SH-SY5Y (cell line): ENCODE results near the gene MYO5C.

Source experiments
- GATA2 ChIP-seq: IDR thresholded peaks from 2 replicates; pipeline ENCODE4 v1.6.1; 2011; ENCODE audit warnings: mild to moderate bottlenecking, low read depth, low read length
- GATA3 ChIP-seq: IDR thresholded peaks from 2 replicates; pipeline ENCODE4 v1.6.1; 2011; ENCODE audit warnings: low read depth, mild to moderate bottlenecking, low read length, moderate library complexity

Gene MYO5C

DNA sequence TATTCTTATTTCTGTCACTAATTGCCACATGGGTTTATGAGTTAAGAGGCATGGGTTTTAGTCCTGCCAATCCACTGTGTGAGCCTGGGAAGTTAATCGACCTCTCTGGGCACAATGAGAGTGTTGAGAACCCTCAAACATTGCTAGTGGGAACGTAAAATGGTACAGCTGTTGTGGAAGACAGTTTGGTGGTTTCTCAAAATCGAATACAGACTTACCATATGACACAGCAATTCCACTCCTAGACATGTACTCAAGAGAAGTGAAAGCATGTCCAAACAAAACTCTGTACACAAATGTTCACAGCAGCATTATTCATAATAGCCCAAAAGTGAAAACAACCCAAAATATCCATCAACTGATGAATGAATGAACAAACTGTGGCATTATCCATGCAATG is 98.7 kb downstream of the MYO5C start:
- TF ChIP-seq GATA2 (no peak), GATA3 (no peak)

DNA sequence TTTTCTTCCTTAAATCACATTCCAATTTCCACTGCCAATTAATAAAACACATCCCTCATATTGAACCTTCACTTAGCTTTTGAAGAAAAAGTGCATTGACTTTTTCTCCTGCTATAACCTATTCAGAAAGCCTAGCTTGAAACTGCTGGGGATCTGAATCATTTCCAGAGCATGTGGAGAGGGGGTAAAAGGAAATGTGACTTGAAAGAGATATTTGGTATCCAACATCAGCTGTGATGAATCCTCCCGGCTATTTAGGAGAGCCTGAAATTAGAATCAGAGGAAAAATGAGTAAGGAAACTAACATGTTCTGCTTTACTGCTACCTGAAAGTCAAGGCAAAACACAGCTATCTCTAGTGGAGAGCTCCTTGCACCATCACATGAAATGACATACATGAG is 101.8 kb downstream of the MYO5C start:
- TF ChIP-seq GATA2 (no peak), GATA3 (no peak)

DNA sequence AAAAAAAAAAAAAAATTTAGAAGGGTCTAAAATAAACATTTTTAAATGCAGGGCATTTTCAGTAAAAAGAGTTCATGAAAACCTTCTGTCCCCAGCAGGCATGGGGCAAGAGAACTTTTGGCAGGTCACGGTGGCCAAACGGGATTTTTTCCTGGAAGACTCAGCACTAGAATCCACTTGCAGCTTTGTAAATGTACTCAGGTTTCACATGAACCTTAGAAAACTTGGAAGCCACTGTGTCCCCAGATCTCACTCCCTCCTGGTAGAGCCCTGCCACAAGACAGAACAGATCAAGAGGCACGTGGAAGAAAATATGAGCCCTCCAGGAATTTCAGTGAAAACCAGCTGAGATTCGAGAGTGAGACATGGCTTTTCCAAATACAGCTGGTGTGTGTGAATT is 102.3 kb downstream of the MYO5C start:
- TF ChIP-seq GATA2: no peak
- no peak for TF ChIP-seq GATA3

DNA sequence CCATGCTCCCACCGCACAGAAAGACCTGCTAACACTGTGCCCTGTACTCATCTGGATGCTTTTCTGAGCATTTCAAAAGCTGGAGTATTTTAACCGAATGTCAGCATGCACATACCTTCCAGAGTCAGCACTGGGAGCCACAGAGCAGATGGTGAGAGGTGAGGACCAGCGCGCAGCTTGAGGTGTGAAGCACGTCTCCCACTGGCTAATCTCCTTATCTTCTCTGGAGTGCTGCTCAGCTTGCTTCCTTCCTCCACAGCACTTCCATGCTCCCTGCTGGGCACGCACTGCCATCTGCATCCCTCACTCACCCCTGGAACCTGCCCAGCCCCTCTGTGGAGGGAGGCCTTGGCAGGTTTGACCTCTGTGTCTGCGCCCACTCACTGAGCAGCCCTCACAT is 104.4 kb downstream of the MYO5C start, which contains the start of gene GNB5:
TSS of gene GNB5 (minus strand) at position 186 of the 400 bp plus-strand sequence. CDS start 6,716 bp downstream, outside the sequence.
- TF ChIP-seq GATA2: no peak
- no peak for TF ChIP-seq GATA3

DNA sequence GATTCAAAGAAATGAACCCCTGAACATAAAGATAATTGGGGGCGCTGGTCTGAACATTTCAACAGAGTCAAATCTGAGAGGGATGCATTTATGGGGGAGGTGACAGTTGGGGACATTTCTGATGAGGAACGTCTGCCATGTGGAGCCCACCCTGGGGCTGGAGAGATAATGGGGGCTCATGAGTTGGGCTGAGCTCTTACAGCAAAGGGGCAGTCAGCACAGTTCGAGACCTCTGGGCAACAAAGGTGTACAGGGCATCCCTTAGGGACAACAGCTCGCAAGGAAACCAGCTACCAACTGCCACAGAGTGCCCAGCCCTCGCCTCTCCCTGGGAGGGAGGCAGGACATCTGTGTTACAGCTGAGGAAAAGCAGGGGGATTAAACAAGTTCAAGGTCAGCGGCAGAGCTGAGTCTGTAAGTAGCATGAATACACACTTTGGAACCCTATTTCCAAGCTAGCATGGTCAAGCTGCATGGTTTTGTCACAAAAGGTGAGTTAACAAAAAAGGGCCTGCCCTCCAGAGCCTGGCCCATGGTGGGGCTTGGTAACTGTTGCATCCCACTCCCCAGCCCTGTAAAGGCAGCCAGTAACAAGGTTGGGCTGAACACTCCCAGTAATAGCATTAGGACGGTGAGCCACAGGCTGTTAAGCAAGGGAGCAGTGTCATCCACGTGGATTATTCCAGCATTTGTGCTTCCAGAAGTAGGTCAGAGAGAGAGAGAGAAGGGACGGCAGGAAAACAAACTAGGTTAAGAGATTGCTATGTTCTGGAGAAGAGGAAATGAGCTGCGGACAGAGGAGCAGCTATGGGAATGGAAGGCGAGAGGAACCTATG is 108.7 kb downstream of the MYO5C start:
- TF ChIP-seq GATA2: no peak
- TF ChIP-seq GATA3: no peak

DNA sequence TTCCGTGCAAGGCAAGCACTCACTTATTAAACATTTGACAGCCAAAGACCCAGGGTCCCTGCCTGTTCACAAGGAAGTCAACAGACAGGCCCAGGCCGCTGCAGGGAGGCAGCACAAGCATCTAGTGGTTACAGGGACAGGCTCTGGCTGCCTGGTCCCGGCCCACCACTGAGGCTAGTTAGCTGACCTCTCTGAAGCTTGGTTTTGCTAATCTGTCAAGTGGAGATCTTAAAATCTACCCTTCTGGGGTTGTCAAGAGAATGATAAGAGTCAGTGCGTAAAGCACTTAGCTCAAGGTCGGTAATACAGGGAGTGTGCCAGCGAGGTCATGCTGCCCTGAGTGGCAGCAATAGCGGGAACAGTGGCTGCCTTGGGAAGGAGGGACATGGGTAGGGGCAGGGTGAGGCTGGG is 110.4 kb downstream of the MYO5C start:
- TF ChIP-seq GATA2 (no peak), GATA3 (no peak)

DNA sequence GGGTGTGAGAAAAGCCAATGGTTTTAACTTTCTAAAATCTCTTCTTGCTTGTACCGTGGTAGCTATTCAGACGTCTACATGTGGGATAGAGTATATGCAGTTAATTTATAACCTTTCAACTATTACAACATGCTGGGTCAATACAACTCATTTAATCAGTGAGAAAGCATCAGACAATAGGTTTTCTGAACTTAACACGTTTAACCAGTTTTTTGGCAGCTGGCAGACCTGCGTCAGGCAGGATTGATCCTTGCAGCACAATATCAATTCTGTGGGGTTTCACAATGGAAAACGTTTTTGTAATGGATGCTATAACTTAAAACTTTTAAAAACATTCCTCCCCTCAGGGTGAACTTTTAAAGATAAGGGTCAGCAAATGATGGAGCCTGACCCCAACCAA is 110.9 kb downstream of the MYO5C start:
- TF ChIP-seq GATA3 (no peak), GATA2 (no peak)

DNA sequence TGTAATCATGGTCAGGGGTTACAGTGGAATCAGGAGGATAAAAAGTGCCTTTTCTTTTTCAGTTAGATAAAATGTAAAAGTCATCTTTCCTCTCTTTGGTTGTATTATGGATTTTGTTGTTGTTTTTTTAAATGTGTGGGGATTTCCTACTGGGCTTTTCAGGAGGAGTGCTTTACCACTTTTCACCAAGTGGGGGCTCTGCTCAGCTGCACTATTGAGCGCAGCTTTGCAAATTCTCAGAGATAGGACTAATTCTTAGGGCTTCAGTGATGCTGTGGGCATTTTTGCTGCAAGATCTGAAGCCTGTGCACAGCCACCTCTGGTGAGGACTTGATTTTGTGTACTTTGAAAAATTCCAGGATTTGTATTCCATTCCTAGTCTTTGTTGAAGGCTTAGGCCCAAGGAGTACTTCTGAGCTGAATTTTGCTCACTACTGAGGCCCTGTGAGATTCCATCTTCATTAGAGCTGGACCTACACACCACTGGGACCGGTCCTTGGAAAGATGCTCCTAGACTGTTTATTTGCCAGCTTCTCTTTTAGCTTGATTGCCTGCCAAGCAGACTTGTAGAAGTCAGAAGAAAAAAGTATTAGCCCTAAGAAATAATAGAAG is 111.9 kb downstream of the MYO5C start:
- TF ChIP-seq GATA2 (no peak), GATA3 (no peak)

DNA sequence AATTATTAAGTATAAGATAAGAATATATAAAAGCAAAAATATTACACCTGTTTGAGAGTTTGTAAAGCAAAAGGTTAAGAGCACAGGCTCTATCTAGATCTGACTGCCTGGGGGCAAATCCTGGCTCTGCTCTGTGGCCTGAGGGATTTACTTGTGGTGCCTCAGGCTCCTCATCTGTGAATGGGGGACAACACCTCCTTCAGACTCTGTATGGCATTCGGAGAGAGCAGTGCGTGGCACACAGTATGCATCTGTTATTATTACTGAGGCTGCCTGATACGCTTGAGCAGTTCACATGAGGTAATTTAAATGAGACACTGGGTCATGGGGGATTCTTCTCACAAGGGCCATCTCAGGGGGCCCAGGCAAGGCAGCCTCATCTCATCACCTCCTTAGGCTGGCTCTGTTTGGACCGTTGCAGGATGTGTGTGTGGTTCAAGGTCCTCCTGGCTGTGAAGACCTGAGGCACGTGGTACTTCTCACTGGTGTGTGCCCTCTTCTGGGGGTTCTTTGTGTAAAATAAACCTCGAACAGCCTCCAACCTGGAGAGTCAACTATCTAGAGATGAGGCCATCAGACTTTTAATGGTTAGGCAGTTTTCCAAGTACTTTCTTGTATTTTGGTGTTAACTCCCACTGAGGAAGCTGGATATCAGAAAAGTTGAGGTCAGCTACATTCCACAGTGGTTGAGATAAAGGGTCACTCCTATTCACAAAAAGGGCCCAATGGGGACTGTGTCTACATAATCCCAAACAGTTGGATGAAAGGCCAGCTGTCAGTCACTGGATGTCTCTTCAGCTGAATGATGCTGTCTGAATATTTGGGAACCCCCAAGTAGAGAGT is 113.4 kb downstream of the MYO5C start:
- TF ChIP-seq GATA3 (no peak), GATA2 (no peak)

DNA sequence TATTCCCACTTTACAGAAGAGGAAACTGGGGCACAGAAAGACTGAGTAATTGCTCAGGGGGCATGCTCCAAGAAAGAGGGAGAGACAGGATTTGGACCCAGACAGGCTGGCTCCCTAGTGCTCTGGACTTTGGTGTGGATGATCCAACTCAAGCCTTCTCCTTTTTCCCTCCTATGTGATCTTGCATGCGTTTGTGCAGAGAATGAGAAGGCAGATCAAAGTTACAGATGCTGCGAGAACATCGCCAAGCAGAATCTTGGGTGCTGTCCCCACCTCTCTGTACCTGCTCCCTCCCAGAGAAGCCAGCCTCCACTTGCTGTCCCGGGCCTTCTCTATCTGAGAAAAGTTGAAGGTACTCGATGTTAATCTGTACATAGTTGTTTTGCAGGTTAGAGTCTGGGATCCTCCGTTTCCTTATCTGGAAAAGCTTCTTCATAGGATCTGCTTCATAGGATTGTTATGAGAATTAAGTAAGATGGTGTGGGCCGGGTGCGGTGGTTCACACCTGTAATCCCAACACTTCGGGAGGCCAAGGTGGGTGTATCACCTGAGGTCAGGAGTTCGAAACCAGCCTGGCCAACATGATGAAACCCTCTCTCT is 114.7 kb downstream of the MYO5C start:
- no peak for TF ChIP-seq GATA3
- TF ChIP-seq GATA2: no peak

DNA sequence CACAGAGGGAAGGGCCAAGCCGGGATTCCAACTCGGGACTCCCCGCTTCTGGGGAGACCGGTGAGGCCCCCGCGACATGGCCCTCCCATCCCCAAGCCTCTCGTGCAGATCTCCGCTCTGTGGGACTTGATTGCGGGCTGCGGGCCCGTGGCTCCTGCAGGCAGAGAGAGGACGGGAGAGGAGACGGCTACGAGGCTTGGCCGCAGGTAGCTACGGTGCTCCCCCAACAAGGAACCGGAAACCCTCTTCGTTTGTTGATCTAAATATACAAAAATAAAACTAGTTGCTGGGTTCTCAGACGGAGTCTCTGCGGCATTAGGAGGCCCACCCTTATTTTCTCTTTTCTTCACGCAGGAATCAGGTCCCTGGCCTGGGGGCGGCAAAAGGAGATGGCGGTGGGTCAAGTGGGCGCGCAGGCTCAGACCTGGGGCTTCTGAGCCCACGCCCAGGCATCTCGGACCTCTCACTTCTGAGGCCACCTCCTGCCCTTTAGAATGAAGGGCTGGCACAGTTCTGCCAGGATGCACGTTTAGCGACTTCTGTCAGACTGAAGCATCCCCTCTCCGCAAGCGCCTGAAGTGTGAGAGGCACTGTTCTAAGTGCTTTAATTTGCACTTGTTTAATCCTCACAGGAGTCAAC is 115.3 kb downstream of the MYO5C start:
- TF ChIP-seq GATA2 (no peak), GATA3 (no peak)

DNA sequence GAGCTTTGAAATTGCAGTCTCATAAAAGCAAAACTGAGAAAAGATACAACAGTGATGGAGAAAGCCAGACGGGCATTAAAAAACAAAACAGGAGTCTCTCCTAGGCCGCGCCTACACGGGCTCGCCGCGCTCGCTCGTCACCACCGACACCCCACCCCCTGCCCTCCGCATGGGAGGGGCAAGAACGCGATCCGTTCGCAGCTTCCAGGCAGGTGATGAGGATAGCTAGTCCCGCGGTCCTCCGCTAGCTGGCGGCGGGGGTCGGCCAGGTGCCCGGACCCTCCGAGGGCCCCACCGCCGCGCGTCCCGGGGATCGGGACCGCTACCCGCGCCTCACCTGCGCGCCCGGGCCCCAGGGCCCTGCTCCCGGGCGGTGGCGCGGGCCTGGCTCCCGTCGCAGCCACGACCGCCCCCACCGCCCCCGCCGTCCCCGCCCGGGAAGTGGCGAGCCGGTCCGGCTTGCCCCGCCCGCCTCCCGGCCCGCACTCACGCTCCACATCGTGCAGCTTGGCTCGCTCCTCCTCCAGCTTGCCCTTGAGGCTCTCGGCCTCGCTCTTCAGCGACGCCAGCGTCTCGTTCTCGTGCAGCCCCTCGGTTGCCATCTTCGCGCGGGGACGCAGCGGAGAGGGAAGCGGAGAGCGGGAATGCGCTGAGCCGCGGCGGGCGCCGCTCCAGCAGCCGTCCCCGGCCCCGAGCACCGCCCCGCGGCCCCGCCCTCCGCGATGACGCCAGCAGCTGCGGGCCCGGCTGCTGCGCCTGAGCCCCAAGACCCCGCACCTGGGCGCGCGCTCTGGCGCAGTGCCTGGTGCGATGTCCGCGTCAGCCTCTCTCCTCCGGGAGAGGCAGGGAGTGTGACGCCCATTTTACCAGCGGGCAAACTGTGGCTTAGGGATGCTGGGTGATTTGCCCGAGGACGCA is 116.1 kb downstream of the MYO5C start:
- TF ChIP-seq GATA3: no peak
- TF ChIP-seq GATA2: no peak
